Heart left ventricle (tissue), 16 donors: ENCODE measurements around the gene TTC7B. TPM values are rescaled to one million over a fixed set of nuclear protein-coding genes. Genes with fewer than 3 reads are reported as not detected.

ENCODE experiments used
- ATAC-seq, 4 donors: fragments of 200-7000 bp; cut with Tn5 transposase; one replicate each; pipeline ENCODE4 v1.9.1; 2020 to 2022; ENCODE audit warnings: moderate library complexity in 4 of 4, mild to moderate bottlenecking in 3 of 4, moderate number of reproducible peaks in 1 of 4
- DNase-seq, 5 donors: peaks; one replicate each; pipeline ENCODE4 v3.0.0-alpha.2; 2020
- H3K27ac ChIP-seq, 12 donors: fragments of 200-600 bp; sonication (generic) in 4 of 12; one replicate each; pipeline versions ENCODE4 v1.5.0 to v1.8.0; 2016 to 2022; ENCODE audit warnings: mild to moderate bottlenecking in 2 of 12
- H3K27me3 ChIP-seq, 9 donors: fragments of 200-600 bp; sonication (generic) in 2 of 9; one replicate each; pipeline versions ENCODE4 v1.5.1 to v1.8.0; 2016 to 2022; ENCODE audit warnings: mild to moderate bottlenecking in 3 of 9
- H3K36me3 ChIP-seq, 9 donors: fragments of 200-600 bp; sonication (generic) in 2 of 9; one replicate each; pipeline versions ENCODE4 v1.5.0 to v1.8.0; 2018 to 2022; ENCODE audit warnings: mild to moderate bottlenecking in 2 of 9
- H3K4me1 ChIP-seq, 12 donors: fragments of 200-600 bp; sonication (generic) in 4 of 12; one replicate each; pipeline versions ENCODE4 v1.5.0 to v1.8.0; 2016 to 2022; ENCODE audit warnings: mild to moderate bottlenecking in 3 of 12
- H3K4me3 ChIP-seq, 12 donors: fragments of 200-600 bp; sonication (generic) in 4 of 12; one replicate each; pipeline versions ENCODE4 v1.5.0 to v1.8.0; 2017 to 2022; ENCODE audit warnings: mild to moderate bottlenecking in 9 of 12, moderate library complexity in 4 of 12
- H3K9me3 ChIP-seq, 12 donors: fragments of 200-600 bp; sonication (generic) in 4 of 12; one replicate each; pipeline versions ENCODE4 v1.5.0 to v1.8.0; 2016 to 2022; ENCODE audit warnings: mild to moderate bottlenecking in 1 of 12
- CTCF ChIP-seq, 12 donors: fragments of 200-600 bp; sonication (generic) in 4 of 12; IDR thresholded peaks; one replicate each; pipeline versions ENCODE4 v1.5.0 to v1.8.0; 2018 to 2022; ENCODE audit warnings: antibody characterized with exemption in 12 of 12, mild to moderate bottlenecking in 5 of 12
- POLR2A ChIP-seq, 2 donors: fragments of 450-650 bp; IDR thresholded peaks; one replicate each; pipeline ENCODE4 v1.6.1; 2017; ENCODE audit warnings: antibody characterized with exemption in 2 of 2, mild to moderate bottlenecking in 2 of 2, moderate library complexity in 2 of 2
- WGBS, 4 donors: extraction: QIAGEN DNeasy Blood & Tissue Kit in 2 of 4; methylation state at CpG; one replicate each; pipeline versions ENCODE4 v1.1.5 to v1.1.7; 2013 to 2018; 5-methylcytosine and 5-hydroxymethylcytosine counted together
- intact Hi-C, 10 donors: fragments of 100-400 bp; cut with DNase I; formaldehyde crosslinking; loops; one replicate each; pipeline versions ENCODE4 v1.11.1 to v1.14.2; 2022
- polyA plus RNA-seq, 2 donors: library from polyadenylated mRNA; stranded (reverse); fragments of 200-250 nt; gene quantifications; one replicate each; pipeline ENCODE4 v1.2.3, GENCODE V29; 2013
- total RNA-seq, 9 donors: library from RNA; depleted of rRNA in 2 of 9; stranded (reverse); fragments of >200 nt in 2 of 9; fragmentation: NEBNext Ultra II Directional in 3 of 9; extraction: Animal tissue kit (Norgen Biotek cat#: 25700) in 3 of 9; gene quantifications; one replicate each; pipeline versions ENCODE4 v1.1.0 to v1.2.4, GENCODE V29; 2016 to 2023
- donor health status: ischemic (EF 13 %, LVEDD 7.1; RV severe dilation, severe dysfunction).
- donor health status: healthy with polysubstance abuse.
- donor health status: DM: no; HTN: yes; CAD: no.
- donor health status: DM: no; HTN: no; CAD: no.
- donor health status: ischemic (EF 25% LVEDD 6.9; RV normal size, moderate dysfunction).
- donor health status: ischemic (EF 25% LVEDD 5.7; RV mildly dilated, moderate dysfunction).
- donor health status: healthy.
- donor health status: DM: yes; HTN: yes; CAD: no.
- donor health status: ischemic (EF 35%, LVEDD 5.7; RV mildly dilated, moderate dysfunction).
- donor health status: nonischemic (EF 11% LVEDD 7.7; RV severe dilation, severe dysfunction).
- donor health status: DM: yes; HTN: yes; CAD: no.
- donor health status: PGD.
- donor health status: ischemic (EF 29% LVEDD 5.4; RV normal size, mild dysfunction).
- donor health status: nonischemic (EF 23%, LVEDD 6.1; RV moderate dilation, normal function).

TTC7B gene
- total and polyA plus RNA-seq, 11 donors = 20.3 to 76.1 (median 62.6) TPM

GRCh38 chr14:90619911-90620310 is 196.3 kb downstream of the TTC7B start:
- peaks cover 0 to 12% (median 3%) of the 10 kb centered on the region in 9 donors for H3K36me3 ChIP-seq
- DNase-seq (no peak), ATAC-seq (no peak)
- intact Hi-C loops = loop anchor here in 3 of 10 donors (5.0 to 10.0 kb wide), 3 partner anchors 77 to 225 kb away; partner anchors contain the start of gene CALM1 (in 1 of the 3)
- H3K27ac ChIP-seq = no peak overlapping the region
- no peak for TF ChIP-seq POLR2A (IDR thresholded peaks at IDR 0.05)
- TF ChIP-seq CTCF (IDR thresholded peaks at IDR 0.05) = no peak
- WGBS, 4 donors = 96 to 98% (median 98%) methylated on average over 8 of the region's 8 CpGs
- no peak overlapping the region for H3K4me3 ChIP-seq
- H3K27me3 ChIP-seq = no peaks in the 10 kb centered on the region
- no peaks in the 10 kb centered on the region for H3K9me3 ChIP-seq
- H3K4me1 ChIP-seq = peaks cover 0 to 33% (median 16%) of the 10 kb centered on the region in 12 donors

- ATAC-seq (no peak), DNase-seq (no peak)
- intact Hi-C loops = loop anchor here in 3 of 10 donors (5.0 to 10.0 kb wide), 3 partner anchors 79 to 223 kb away; partner anchors contain the start of gene CALM1 (in 1 of the 3)
- Histone ChIP-seq H3K4me1 (peaks cover 0 to 41% (median 25%) of the 10 kb centered on the region in 12 donors), H3K27me3 (no peaks in the 10 kb centered on the region), H3K27ac (no peak overlapping the region), H3K36me3 (peaks cover 0 to 12% (median 3%) of the 10 kb centered on the region in 9 donors), H3K9me3 (no peaks in the 10 kb centered on the region), H3K4me3 (no peak overlapping the region)
- WGBS, 4 donors = 85 to 90% (median 87%) methylated on average over 7 of the region's 7 CpGs
- TF ChIP-seq POLR2A (IDR thresholded peaks at IDR 0.05) (no peak), CTCF (IDR thresholded peaks at IDR 0.05) (no peak)
These were observed 198.3 kb downstream of the TTC7B start for GRCh38 chr14:90617961-90618360.

GRCh38 chr14:90616881-90617280 is 199.3 kb downstream of the TTC7B start:
- H3K27ac ChIP-seq = peak overlapping the region in 6 of 12 donors; percentile 3 to 77 (median 62)
- H3K4me3 ChIP-seq = peak overlapping the region in 4 of 12 donors; percentile 15 to 41 (median 34)
- peaks cover 0 to 50% (median 35%) of the 10 kb centered on the region in 12 donors for H3K4me1 ChIP-seq
- TF ChIP-seq POLR2A (IDR thresholded peaks at IDR 0.05) (no peak), CTCF (IDR thresholded peaks at IDR 0.05) (no peak)
- H3K9me3 ChIP-seq = no peaks in the 10 kb centered on the region
- intact Hi-C loops = loop anchor here in 3 of 10 donors (5.0 to 10.0 kb wide), 3 partner anchors 80 to 222 kb away; partner anchors contain the start of gene CALM1 (in 1 of the 3)
- no peak for DNase-seq
- 46 to 55% (median 47%) methylated on average over 7 of the region's 7 CpGs for WGBS, 4 donors
- no peaks in the 10 kb centered on the region for H3K27me3 ChIP-seq
- peaks cover 0 to 12% (median 3%) of the 10 kb centered on the region in 9 donors for H3K36me3 ChIP-seq
- peak in 1 of 4 donors; percentile 29 for ATAC-seq

GRCh38 chr14:90616313-90616712 is 199.9 kb downstream of the TTC7B start:
- Histone ChIP-seq H3K27ac (peak overlapping the region in 7 of 12 donors; percentile 32 to 81 (median 68)), H3K4me1 (peaks cover 0 to 54% (median 38%) of the 10 kb centered on the region in 12 donors), H3K4me3 (peak overlapping the region in 8 of 12 donors; percentile 2 to 41 (median 28)), H3K9me3 (no peaks in the 10 kb centered on the region), H3K36me3 (peaks cover 0 to 12% (median 3%) of the 10 kb centered on the region in 9 donors), H3K27me3 (no peaks in the 10 kb centered on the region)
- DNase-seq (no peak), ATAC-seq (peak in 1 of 4 donors; percentile 32)
- WGBS, 4 donors = 49 to 72% (median 64%) methylated on average over 9 to 10 of the region's 10 CpGs
- intact Hi-C loops = loop anchor here in 3 of 10 donors (5.0 to 10.0 kb wide), 3 partner anchors 81 to 222 kb away; partner anchors contain the start of gene CALM1 (in 1 of the 3)
- TF ChIP-seq POLR2A (IDR thresholded peaks at IDR 0.05) (no peak), CTCF (IDR thresholded peaks at IDR 0.05) (no peak)
